ENCODE measurements around the gene REV3L.
"Not testable (repeated sequence)": the region's sequence is repeated elsewhere in the genome, so short reads cannot be mapped to it uniquely, and the experiment has no call there.

Gene REV3L

DNA sequence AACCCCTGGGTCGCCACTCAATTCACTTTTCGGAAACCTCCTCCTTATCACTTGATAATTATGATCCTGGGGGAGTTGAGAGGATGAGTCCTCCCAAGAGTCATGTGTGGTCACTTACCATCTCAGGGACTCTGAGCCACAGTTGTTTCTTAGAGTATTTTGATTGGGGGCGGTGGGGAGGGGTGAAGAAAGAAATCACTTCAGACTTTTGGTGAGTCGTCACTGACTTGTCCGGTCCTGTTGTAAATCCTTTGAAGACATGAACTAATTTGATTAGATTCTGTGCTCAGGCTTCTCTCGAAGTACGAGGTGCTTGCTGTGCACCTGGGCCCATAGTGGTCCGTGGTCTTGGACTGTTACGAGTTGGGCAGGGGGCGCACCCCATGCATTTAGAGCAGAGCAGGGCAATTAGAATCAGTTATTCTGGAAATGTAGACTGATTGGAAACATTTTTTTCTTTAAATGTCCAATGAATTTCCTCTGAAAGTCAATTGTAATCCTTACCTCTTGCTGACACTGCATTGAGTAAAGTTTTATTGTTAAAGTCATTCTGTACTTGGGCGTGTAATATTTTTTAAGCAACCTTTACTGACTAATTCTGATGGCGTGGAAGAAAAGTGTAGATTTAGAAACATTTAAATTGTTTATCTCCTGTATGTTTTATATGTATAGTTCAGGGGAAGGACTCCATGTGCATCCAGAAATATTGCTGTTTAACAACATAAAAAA is 222.3 kb downstream of the REV3L start:
- FAIRE-seq, result no peak
- DNase-seq (ENCODE audit: low spot score), result peak; percentile 28

DNA sequence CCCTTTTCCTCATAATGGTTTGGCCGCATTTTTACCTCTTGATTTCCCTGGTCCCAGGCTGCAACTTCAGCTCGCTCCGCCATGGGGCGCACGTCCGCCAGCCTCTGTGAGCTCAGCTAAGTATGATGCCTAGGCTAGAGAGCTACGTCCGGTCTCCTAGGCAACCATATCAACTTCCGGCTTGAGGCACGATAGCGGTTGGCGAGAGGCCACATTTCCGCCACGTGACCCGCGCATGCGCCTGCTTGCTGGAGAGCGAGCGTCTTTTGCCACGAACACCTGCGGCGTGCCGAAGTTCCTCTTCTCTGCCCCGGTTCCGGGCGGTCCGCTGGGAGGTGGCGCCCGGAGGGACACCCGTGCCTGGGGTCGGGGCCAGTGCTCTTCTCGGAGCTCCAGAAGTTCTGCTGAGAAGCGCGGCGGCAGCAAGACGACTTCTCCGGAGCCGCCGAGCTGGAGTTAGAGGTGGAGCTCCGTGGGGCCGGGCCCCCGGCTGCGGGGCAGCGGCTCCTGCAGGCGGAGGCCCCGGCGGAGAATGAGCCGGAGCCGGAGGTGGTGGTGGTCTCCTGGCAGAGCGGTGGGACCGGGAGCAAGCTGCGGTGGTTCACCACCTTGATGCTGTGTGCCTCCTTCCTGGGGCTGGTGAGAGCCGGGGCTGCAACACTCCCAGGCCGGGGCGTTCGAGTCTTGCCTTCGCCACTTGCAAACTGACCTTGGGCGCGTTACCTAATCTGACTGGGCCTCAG is 223.8 kb downstream of the REV3L start:
- DNase-seq (ENCODE audit: low spot score) (peak; percentile 97), FAIRE-seq (peak; percentile 82)

DNA sequence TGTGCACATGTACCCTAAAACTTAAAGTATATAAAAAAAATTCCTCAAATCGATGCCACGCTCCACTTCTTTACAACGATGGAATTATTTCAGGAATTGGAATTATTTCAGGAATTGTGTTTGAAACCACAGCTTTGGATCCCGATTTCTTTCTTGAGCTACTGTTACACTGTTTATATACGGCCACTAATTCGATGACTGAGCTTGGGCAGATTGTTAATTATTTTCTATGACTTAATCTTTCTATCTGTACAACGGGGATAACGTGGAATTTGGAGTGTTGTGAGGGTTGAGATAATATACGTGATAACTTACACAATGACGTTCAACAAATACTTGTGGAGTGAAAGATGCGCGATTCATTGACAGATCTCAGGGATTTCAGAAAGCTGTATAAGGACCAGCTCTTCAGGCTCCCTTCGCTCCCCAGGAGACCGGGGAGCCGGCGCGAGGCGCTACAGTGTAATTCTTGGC is 224.4 kb downstream of the REV3L start:
- FAIRE-seq (no peak), DNase-seq (ENCODE audit: low spot score) (peak; percentile 65)

DNA sequence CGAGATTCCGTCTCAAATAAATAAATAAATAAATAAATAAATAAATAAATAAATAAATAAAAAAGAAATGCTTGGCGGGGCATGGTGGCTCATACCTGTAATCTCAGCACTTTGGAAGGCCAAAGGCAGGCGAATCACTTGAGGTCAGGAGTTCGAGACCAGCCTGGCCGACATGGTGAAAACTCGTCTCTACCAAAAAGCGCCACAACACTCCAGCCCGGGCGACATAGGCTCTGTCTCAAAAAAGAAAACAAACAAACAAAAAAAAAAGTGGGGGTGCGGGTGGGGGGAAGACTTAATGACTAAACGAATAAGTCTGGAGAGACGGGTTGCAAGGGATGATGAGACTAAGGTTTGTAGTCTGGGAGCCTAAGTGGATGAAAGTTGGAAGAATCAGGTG is 225.0 kb downstream of the REV3L start:
- FAIRE-seq (no peak), DNase-seq (ENCODE audit: low spot score) (no peak)

DNA sequence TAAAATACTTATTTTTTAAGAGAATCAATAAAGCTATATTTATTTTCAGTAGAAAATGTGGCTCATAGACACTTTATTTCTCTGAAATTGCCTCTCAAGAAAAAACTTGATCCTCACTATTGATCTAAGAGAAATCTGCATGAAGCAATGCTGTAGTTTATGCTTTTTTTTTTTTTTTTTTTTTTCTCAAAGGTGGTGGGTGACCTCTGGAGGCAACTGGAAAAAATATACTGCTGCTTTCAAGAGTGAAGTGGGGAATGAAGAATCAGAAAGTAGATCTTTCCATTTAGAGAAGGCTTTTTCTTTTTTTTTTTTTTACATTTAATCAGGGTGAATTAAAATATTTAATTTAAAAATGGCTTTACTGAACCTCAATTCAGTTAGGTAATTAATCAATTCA is 226.4 kb downstream of the REV3L start:
- FAIRE-seq, result peak; percentile 40
- DNase-seq (ENCODE audit: low spot score), result no peak

DNA sequence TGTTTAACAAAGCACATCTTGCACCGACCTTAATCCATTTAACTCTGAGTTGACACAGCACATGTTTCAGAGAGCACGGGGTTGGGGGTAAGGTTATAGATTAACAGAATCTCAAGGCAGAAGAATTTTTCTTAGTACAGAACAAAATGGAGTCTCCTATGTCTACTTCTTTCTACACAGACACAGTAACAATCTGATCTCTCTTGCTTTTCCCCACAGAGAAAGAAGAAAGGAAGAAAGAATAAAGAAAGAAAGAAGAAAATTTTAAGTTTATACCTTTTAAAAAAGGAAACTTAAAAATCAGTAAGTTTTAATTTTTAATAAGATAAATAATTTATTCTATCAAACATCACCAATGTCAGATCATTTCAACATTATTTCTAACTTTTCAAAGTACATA is 227.2 kb downstream of the REV3L start:
- not testable (repeated sequence) for DNase-seq (ENCODE audit: low spot score); FAIRE-seq

DNA sequence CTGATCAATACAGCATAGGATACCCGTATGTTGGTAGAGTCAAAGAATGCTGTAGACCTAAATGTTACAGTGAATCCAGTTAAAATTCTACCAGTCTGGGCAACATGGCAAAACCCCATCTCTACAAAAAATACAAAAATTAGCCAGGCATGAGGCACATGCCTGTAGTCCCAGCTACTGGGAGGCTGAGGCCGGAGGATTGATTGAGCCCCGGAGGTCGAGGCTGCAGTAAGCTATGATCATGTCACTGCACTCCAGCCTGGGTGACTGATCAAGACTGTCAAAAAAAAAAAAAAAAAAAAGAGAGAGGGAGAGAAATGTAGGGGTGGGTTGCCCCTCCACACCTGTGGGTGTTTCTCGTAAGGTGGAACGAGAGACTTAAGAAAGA is 228.2 kb downstream of the REV3L start:
- FAIRE-seq, result no peak

DNA sequence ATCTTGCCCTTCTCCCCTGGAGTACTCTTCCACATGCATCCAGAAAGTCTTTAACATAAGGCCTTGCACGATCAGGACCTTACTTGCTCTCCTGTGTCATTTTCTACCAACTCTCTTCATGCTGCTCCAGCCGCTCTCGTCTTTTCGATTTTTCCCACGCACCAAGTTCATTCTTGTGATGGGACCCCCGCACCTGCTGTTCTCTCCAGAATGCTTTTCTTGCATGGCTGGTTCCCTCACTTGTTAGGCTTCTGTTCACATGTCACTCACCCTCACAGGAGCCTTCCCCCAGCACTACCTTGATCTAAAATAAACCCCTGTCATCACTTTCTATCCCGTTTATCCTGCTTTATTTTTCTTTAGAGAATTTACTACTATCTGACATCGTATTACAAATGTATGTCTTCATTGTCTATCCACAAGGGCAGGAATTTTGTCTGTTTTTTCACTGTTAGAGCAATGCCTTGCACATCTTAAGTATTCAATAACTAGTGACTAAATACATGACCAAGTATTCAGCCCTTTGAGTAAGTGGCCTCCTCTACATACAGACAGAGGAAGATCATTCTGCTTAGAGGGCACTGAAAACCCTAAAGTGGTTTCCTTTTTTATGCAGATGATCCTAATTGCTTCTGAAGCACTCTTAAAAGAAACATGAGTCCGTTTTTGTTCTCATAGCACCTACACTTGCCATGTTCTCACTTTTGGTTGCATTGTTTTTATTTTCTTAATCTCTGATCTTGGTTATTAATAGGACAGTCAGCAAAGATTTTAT is 228.8 kb downstream of the REV3L start:
- no peak for FAIRE-seq
- DNase-seq (ENCODE audit: low spot score), result no peak

More for the DNA sequence above, 228.2 kb downstream of the REV3L start:
- DNase-seq (ENCODE audit: low spot score), result no peak

DNA sequence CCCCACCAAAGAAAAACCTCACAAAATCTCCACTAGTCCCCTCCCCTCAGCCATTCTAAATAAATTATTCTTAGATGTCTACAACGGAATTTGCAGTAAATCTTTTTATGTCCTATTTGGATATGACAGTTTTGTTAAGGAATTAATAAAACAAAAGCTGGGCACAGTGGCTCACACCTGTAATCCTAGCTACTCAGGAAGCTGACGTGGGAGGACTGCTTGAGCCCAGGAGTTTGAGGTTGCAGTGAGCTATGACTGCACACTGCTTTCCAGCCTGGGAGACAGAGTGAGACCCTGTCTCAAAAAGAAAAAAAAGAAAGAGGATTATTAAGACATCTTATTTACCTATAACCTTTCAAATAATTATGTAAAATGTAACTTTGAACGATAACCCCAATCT is 230.3 kb downstream of the REV3L start:
- no peak for FAIRE-seq

DNA sequence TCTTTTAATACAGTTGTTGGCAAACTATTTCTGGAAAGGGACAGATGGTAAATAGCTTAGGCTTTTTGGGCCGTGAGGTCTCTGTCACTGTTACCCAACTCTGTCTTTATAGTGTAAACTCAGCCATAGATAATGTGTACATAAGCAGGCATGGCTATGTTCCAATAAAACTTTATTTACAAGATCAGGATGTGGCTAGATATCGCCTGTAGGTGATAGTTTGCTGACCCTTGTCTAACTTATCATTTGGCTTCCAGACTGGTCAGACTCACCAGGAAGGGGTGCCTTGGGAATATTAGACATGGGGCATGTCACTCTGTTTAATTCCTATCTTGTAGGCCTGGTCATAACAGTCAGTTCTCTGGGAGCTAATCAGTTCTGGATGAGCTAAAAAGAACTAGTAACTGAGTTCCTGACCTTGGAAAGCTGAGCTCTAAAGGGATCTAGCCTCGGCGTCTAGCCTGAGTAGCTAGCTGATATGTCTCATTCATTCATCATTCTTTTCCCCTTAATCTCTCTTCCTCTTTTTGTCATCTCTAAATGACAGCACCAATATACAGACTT is 232.1 kb downstream of the REV3L start:
- DNase-seq (ENCODE audit: low spot score) (no peak), FAIRE-seq (no peak)

More for the DNA sequence above, 230.3 kb downstream of the REV3L start:
- DNase-seq (ENCODE audit: low spot score), result no peak

Data from RCC 7860 (cell line).